IMR-90 (cell line): Measurements from ENCODE around the gene ROMO1. TPM values are rescaled to one million over a fixed set of nuclear protein-coding genes. Genes with fewer than 3 reads are reported as not detected.
"Not testable (repeated sequence)": the region's sequence is repeated elsewhere in the genome, so short reads cannot be mapped to it uniquely, and the experiment has no call there.

Source experiments
- ATAC-seq: fragments of 200-7000 bp; cut with Tn5 transposase; 2 replicates; pipeline ENCODE4 v1.9.1; 2020; ENCODE audit warnings: low read depth, mild to moderate bottlenecking, moderate library complexity
- BruUV-seq: library from RNA; stranded (reverse); fragments of 400-500 nt; replicated peaks from 2 replicates; lab custom pipeline; 2021; lab: Mats Ljungman, UMichigan
- CTCF ChIA-PET: fragments of 300-600 bp; formaldehyde crosslinking; extraction: SDS; loops from one replicate; lab custom pipeline; 2021; ENCODE audit warnings: antibody characterized with exemption; lab: Yijun Ruan, JAX
- POLR2A ChIA-PET: fragments of 300-600 bp; sonication (Branson Sonifier 250); formaldehyde crosslinking; loops from one replicate; lab custom pipeline; 2022; ENCODE audit warnings: antibody characterized with exemption; ENCODE audit not compliant: unreplicated experiment; lab: Charles Lee
- DNase-seq: peaks from one replicate; pipeline ENCODE4 v3.0.0; 2013
- H2AFZ ChIP-seq: replicated peaks from 2 replicates; pipeline ENCODE3; 2013; ENCODE audit warnings: low read length, mild to moderate bottlenecking; ENCODE audit not compliant: poor library complexity
- H2AK5ac ChIP-seq: 2 replicates; pipeline ENCODE4 v1.6.1; 2013; ENCODE audit warnings: low read depth, low read length, inconsistent platforms
- H2AK9ac ChIP-seq: replicated peaks from 2 replicates; pipeline ENCODE3; 2013; ENCODE audit warnings: mild to moderate bottlenecking, low read depth, low read length, moderate library complexity; ENCODE audit not compliant: poor library complexity
- H2BK120ac ChIP-seq: 2 replicates; pipeline ENCODE4 v1.6.1; 2013; ENCODE audit warnings: low read depth, low read length, inconsistent platforms
- H2BK15ac ChIP-seq: 3 replicates; pipeline ENCODE4 v1.6.1; 2013; ENCODE audit warnings: low read depth, low read length, inconsistent platforms
- H2BK20ac ChIP-seq: 2 replicates; pipeline ENCODE4 v1.6.1; 2013; ENCODE audit warnings: low read depth, mild to moderate bottlenecking, inconsistent platforms, low read length, moderate library complexity
- H2BK5ac ChIP-seq: 2 replicates; pipeline ENCODE4 v1.6.1; 2013; ENCODE audit warnings: mild to moderate bottlenecking, low read depth, low read length, inconsistent platforms; ENCODE audit not compliant: poor library complexity, severe bottlenecking
- H3K14ac ChIP-seq: replicated peaks from 2 replicates; pipeline ENCODE4 v1.6.1; 2013; ENCODE audit warnings: low read depth, low read length, inconsistent platforms
- H3K18ac ChIP-seq: 2 replicates; pipeline ENCODE4 v1.6.1; 2013; ENCODE audit warnings: low read depth, low read length, control low read depth
- H3K23ac ChIP-seq: 2 replicates; pipeline ENCODE4 v1.6.1; 2013; ENCODE audit warnings: low read depth, low read length, inconsistent platforms
- H3K27ac ChIP-seq: 2 replicates; pipeline ENCODE4 v1.5.1; 2013; ENCODE audit warnings: mild to moderate bottlenecking, control low read depth, low read length; ENCODE audit not compliant: insufficient read depth
- H3K27me3 ChIP-seq: 2 replicates; pipeline ENCODE4 v1.6.1; 2013; ENCODE audit warnings: low read length; ENCODE audit not compliant: control insufficient read depth, insufficient read depth
- H3K36me3 ChIP-seq: 2 replicates; pipeline ENCODE4 v1.6.1; 2013; ENCODE audit warnings: low read length, mixed read lengths; ENCODE audit not compliant: control insufficient read depth, insufficient read depth
- H3K4ac ChIP-seq: 2 replicates; pipeline ENCODE4 v1.6.1; 2013; ENCODE audit warnings: low read depth, low read length, inconsistent platforms
- H3K4me1 ChIP-seq: 2 replicates; pipeline ENCODE4 v1.6.1; 2013; ENCODE audit warnings: low read length, mixed read lengths; ENCODE audit not compliant: control insufficient read depth, insufficient read depth
- H3K4me2 ChIP-seq: 2 replicates; pipeline ENCODE4 v1.6.1; 2013; ENCODE audit warnings: low read depth, mild to moderate bottlenecking, control low read depth, low read length, moderate library complexity
- H3K4me3 ChIP-seq: 2 replicates; pipeline ENCODE4 v1.5.1; 2013; ENCODE audit warnings: low read depth, mild to moderate bottlenecking, control low read depth, low read length, moderate library complexity; ENCODE audit not compliant: insufficient read depth
- H3K56ac ChIP-seq: 2 replicates; pipeline ENCODE4 v1.6.1; 2013; ENCODE audit warnings: low read length, inconsistent platforms; ENCODE audit not compliant: insufficient read depth; ENCODE audit errors: extremely low read depth
- H3K79me1 ChIP-seq, 2 experiments: 2 replicates each; pipeline ENCODE4 v1.6.1; 2013; ENCODE audit warnings: low read length in 2 of 2, inconsistent platforms in 1 of 2, low read depth in 1 of 2
- H3K9ac ChIP-seq: 2 replicates; pipeline ENCODE4 v1.6.1; 2013; ENCODE audit warnings: low read depth, low read length, control low read depth
- H3K9me1 ChIP-seq: 2 replicates; pipeline ENCODE4 v1.6.1; 2013; ENCODE audit warnings: low read length, inconsistent platforms; ENCODE audit not compliant: insufficient read depth
- H3K9me3 ChIP-seq: 2 replicates; pipeline ENCODE4 v1.6.1; 2013; ENCODE audit warnings: low read length; ENCODE audit not compliant: control insufficient read depth, insufficient read depth
- H4K20me1 ChIP-seq: 2 replicates; pipeline ENCODE4 v1.6.1; 2013; ENCODE audit warnings: low read length, inconsistent platforms; ENCODE audit not compliant: insufficient read depth
- H4K5ac ChIP-seq: 2 replicates; pipeline ENCODE4 v1.6.1; 2013; ENCODE audit warnings: mild to moderate bottlenecking, low read depth, low read length, control low read depth
- H4K8ac ChIP-seq, 2 experiments: 2 replicates each; pipeline ENCODE4 v1.6.1; 2013; ENCODE audit warnings: low read depth in 2 of 2, low read length in 2 of 2, control low read depth in 1 of 2, inconsistent platforms in 1 of 2
- H4K91ac ChIP-seq: 2 replicates; pipeline ENCODE4 v1.6.1; 2013; ENCODE audit warnings: low read depth, low read length, inconsistent platforms; ENCODE audit not compliant: insufficient read depth
- BHLHE40 ChIP-seq: fragments of 150-350 bp; IDR thresholded peaks from 2 replicates; pipeline ENCODE4 v1.6.1; 2016; ENCODE audit warnings: mild to moderate bottlenecking, low read depth, low read length
- FOS ChIP-seq: fragments of 150-350 bp; IDR thresholded peaks from 2 replicates; pipeline ENCODE4 v1.6.1; 2016; ENCODE audit warnings: low read depth, low read length
- MAFK ChIP-seq: IDR thresholded peaks from 2 replicates; pipeline ENCODE4 v1.6.1; 2012; ENCODE audit warnings: low read depth, low read length, improper control_type of control experiment
- MAZ ChIP-seq: IDR thresholded peaks from 2 replicates; pipeline ENCODE4 v1.6.1; 2012; ENCODE audit warnings: low read depth, mild to moderate bottlenecking, low read length, improper control_type of control experiment, moderate library complexity, borderline replicate concordance
- NFE2L2 ChIP-seq: fragments of 150-350 bp; IDR thresholded peaks from 2 replicates; pipeline ENCODE4 v1.6.1; 2016; ENCODE audit warnings: low read depth, mild to moderate bottlenecking, low read length
- RAD21 ChIP-seq: IDR thresholded peaks from 2 replicates; pipeline ENCODE4 v1.6.1; 2012; ENCODE audit warnings: low read length, improper control_type of control experiment
- RCOR1 ChIP-seq: IDR thresholded peaks from 2 replicates; pipeline ENCODE4 v1.6.1; 2012; ENCODE audit warnings: mild to moderate bottlenecking, low read length, improper control_type of control experiment; ENCODE audit not compliant: insufficient replicate concordance
- RFX5 ChIP-seq: IDR thresholded peaks from 2 replicates; pipeline ENCODE4 v1.8.0; 2012; ENCODE audit warnings: low read depth, mild to moderate bottlenecking, low read length, moderate library complexity
- SMC3 ChIP-seq: fragments of 150-350 bp; IDR thresholded peaks from 2 replicates; pipeline ENCODE4 v1.6.1; 2016; ENCODE audit warnings: low read depth, mild to moderate bottlenecking, antibody characterized with exemption, low read length, moderate library complexity
- WGBS, 2 experiments: methylation state at CpG; one replicate each; pipeline versions ENCODE4 v1.1.5 to v1.1.7; 2013; ENCODE audit warnings: missing lambda C conversion rate in 2 of 2; ENCODE audit not compliant: insufficient read length in 1 of 2; ENCODE audit errors: extremely low coverage in 2 of 2; 5-methylcytosine and 5-hydroxymethylcytosine counted together
- dilution Hi-C: fragments of 300-500 bp; cut with HindIII; formaldehyde crosslinking; loops from one replicate; pipeline ENCODE4 v1.14.3; 2018; ENCODE audit warnings: low sequenced_read_pairs; ENCODE audit not compliant: unreplicated experiment
- in situ Hi-C: fragments of 300-500 bp; cut with MboI; formaldehyde crosslinking; loops from 3 replicates; pipeline ENCODE4 v1.14.3; 2019; ENCODE audit warnings: low sequenced_read_pairs, inconsistent platforms, mixed read lengths
- intact Hi-C: fragments of 100-400 bp; cut with micrococcal nuclease; formaldehyde crosslinking; loops from 2 replicates; pipeline ENCODE4 v1.10.0; 2022
- polyA plus RNA-seq, 3 experiments: library from polyadenylated mRNA; depleted of rRNA; stranded (reverse); fragments of >200 nt; gene quantifications; 2 replicates each; pipeline ENCODE4 v1.2.3, GENCODE V29; 2012; ENCODE audit warnings: low replicate concordance in 1 of 3
- total RNA-seq: library from RNA; depleted of rRNA; stranded (reverse); fragments of >200 nt; gene quantifications from 2 replicates; pipeline ENCODE4 v1.2.3, GENCODE V29; 2012
- TF ChIP-seq, protein P1 (sequence below): conservative IDR thresholded peaks from 2 replicates; pipeline ENCODE4 v1.5.1; 2012; ENCODE audit warnings: mild to moderate bottlenecking, low read depth, low read length, improper control_type of control experiment

ROMO1 gene
- total and polyA plus RNA-seq, 2 of the 4 experiments (the other 2 are of a cell fraction) = 223 to 555 TPM

DNA sequence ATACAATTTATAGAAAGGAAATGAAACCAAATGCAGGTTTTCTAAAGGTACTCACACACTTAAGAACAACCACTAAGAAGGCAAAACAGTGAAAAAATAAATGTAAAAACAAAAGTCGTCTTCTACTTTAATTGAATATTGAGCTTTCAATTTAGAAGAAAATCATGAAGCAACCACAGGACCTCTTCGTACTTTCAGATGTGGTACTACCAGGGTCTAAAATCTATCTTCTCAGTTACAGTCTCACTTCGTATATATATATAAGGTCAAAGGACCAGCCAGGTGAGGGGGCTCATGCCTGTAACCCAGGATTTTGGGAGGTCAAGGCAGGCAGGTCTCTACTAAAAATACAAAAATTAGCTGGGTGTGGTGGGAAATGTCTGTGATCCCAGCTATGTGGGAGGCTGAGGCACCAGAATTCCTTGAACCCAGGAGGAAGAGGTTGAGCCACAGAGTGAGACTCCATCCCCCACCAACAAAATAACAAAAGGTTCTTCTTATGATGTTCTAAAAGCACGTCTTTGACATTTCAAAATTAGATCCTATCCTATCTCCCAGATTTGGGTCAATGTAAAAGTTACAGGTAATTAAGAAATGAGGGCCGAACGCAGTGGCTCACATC lies 12.5 kb downstream of the ROMO1 start:
- intact Hi-C loops = no loop called here

DNA sequence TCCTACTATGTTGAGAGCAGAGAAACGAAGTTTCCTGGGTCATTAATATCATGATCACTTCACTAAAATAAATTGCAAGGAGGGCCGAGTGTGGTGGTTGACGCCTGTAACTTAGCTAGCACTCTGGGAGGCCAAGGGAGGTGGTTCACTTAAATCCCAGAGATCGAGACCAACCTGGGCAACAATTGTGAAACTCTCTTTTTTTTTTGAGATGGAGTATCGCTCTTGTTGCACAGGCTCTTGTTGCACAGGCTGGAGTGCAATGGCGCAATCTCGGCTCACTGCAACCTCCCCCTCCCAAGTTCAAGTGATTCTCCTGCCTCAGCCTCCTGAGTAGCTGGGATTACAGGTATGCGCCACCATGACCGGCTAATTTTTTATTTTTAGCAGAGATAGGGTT lies 13.9 kb downstream of the ROMO1 start:
- H3K23ac ChIP-seq, H2BK5ac ChIP-seq, DNase-seq, H3K18ac ChIP-seq, CTCF ChIA-PET, H2AK9ac ChIP-seq, H4K8ac ChIP-seq, H3K9me3 ChIP-seq, H4K5ac ChIP-seq, H3K4me2 ChIP-seq, in situ Hi-C loops, dilution Hi-C loops, H3K4me1 ChIP-seq, H3K27me3 ChIP-seq, H2AFZ ChIP-seq, H3K27ac ChIP-seq, intact Hi-C loops, H2BK120ac ChIP-seq, POLR2A ChIA-PET, H3K56ac ChIP-seq, H3K4me3 ChIP-seq, ATAC-seq, H2BK20ac ChIP-seq, H4K91ac ChIP-seq, H3K4ac ChIP-seq, H3K9ac ChIP-seq, H3K9me1 ChIP-seq, H2AK5ac ChIP-seq, H3K14ac ChIP-seq, H2BK15ac ChIP-seq: not testable (repeated sequence)
- H4K20me1 ChIP-seq = peaks cover 88% of the 10 kb centered on the region
- H3K36me3 ChIP-seq = peaks cover 71% of the 10 kb centered on the region
- WGBS, 2 experiments = no CpG with 5 or more reads among the region's 9 CpGs
- BruUV-seq = TSS peak; percentile 13
- H3K79me1 ChIP-seq = peaks cover 20 to 59% of the 10 kb centered on the region in 2 experiments

More for the DNA sequence above, 12.5 kb downstream of the ROMO1 start:
- no peak overlapping the region for H2AK9ac ChIP-seq
- no peak overlapping the region for H3K56ac ChIP-seq
- no peak overlapping the region for H3K4me3 ChIP-seq
- POLR2A ChIA-PET = no interaction called here
- WGBS, 2 experiments = no CpG with 5 or more reads among the region's 6 CpGs
- no peak overlapping the region for H3K18ac ChIP-seq
- no peak for DNase-seq
- dilution Hi-C loops (no loop called here), in situ Hi-C loops (no loop called here)
- H3K27me3 ChIP-seq = no peaks in the 10 kb centered on the region
- peaks cover 17 to 50% of the 10 kb centered on the region in 2 experiments for H3K79me1 ChIP-seq
- H3K36me3 ChIP-seq = peaks cover 69% of the 10 kb centered on the region
- H2BK20ac ChIP-seq = no peak overlapping the region
- no peak overlapping the region for H2AK5ac ChIP-seq
- H3K4ac ChIP-seq = no peak overlapping the region
- H3K23ac ChIP-seq = no peak overlapping the region
- no peak for ATAC-seq
- no peak overlapping the region for H2BK15ac ChIP-seq
- H3K14ac ChIP-seq = no peak overlapping the region
- H4K8ac ChIP-seq = no peak overlapping the region
- CTCF ChIA-PET = interaction anchor here (1.1 kb wide), 1 partner anchor 10 kb away, joined by 3 read pairs; no protein-coding TSS in a partner anchor
- no peaks in the 10 kb centered on the region for H3K4me1 ChIP-seq
- no peak overlapping the region for H4K91ac ChIP-seq
- no peak overlapping the region for H3K9ac ChIP-seq
- TF ChIP-seq NFE2L2 (no peak), RFX5 (no peak), MAFK (no peak), RAD21 (no peak), RCOR1 (no peak), BHLHE40 (no peak), MAZ (no peak), FOS (no peak), SMC3 (no peak)
- TF ChIP-seq, protein P1, sequence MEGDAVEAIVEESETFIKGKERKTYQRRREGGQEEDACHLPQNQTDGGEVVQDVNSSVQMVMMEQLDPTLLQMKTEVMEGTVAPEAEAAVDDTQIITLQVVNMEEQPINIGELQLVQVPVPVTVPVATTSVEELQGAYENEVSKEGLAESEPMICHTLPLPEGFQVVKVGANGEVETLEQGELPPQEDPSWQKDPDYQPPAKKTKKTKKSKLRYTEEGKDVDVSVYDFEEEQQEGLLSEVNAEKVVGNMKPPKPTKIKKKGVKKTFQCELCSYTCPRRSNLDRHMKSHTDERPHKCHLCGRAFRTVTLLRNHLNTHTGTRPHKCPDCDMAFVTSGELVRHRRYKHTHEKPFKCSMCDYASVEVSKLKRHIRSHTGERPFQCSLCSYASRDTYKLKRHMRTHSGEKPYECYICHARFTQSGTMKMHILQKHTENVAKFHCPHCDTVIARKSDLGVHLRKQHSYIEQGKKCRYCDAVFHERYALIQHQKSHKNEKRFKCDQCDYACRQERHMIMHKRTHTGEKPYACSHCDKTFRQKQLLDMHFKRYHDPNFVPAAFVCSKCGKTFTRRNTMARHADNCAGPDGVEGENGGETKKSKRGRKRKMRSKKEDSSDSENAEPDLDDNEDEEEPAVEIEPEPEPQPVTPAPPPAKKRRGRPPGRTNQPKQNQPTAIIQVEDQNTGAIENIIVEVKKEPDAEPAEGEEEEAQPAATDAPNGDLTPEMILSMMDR = no peak
- H2BK120ac ChIP-seq = no peak overlapping the region
- H3K4me2 ChIP-seq = no peak overlapping the region
- no peak overlapping the region for H4K5ac ChIP-seq
- H2BK5ac ChIP-seq = no peak overlapping the region
- no TSS peak for BruUV-seq
- H3K9me1 ChIP-seq = no peaks in the 10 kb centered on the region
- no peaks in the 10 kb centered on the region for H3K9me3 ChIP-seq
- H3K27ac ChIP-seq = no peak overlapping the region
- H4K20me1 ChIP-seq = peaks cover 79% of the 10 kb centered on the region
- H2AFZ ChIP-seq = no peak overlapping the region
